GM23338 (cell line): Measurements from ENCODE around the gene SVBP. TPM values are rescaled to one million over a fixed set of nuclear protein-coding genes. Genes with fewer than 3 reads are reported as not detected.

ENCODE experiments used
- ATAC-seq: fragments of 200-7000 bp; cut with Tn5 transposase; 3 replicates; pipeline ENCODE4 v1.9.1; 2020
- DNase-seq: peaks from one replicate; pipeline ENCODE4 v3.0.0-alpha.2; 2015; ENCODE audit warnings: low spot score
- H2AFZ ChIP-seq: fragments of 200-600 bp; sonication (generic); 2 replicates; pipeline ENCODE4 v1.8.0; 2016; ENCODE audit warnings: antibody characterized with exemption, mild to moderate bottlenecking, moderate library complexity
- H3F3A ChIP-seq: fragments of 200-600 bp; sonication (generic); replicated peaks from 2 replicates; pipeline ENCODE4 v1.8.0; 2017; ENCODE audit warnings: antibody characterized with exemption, mixed run types, low read depth
- H3K27ac ChIP-seq: fragments of 200-600 bp; sonication (generic); 2 replicates; pipeline ENCODE4 v1.6.1; 2016; ENCODE audit warnings: low read depth
- H3K27me3 ChIP-seq: fragments of 200-600 bp; sonication (generic); 2 replicates; pipeline ENCODE4 v1.8.0; 2016; ENCODE audit warnings: mild to moderate bottlenecking, mixed run types, moderate library complexity; ENCODE audit not compliant: insufficient read depth
- H3K36me3 ChIP-seq: fragments of 200-600 bp; sonication (generic); 2 replicates; pipeline ENCODE4 v1.8.0; 2016; ENCODE audit warnings: mild to moderate bottlenecking; ENCODE audit not compliant: insufficient read depth
- H3K4me1 ChIP-seq: fragments of 200-600 bp; sonication (generic); 2 replicates; pipeline ENCODE4 v1.8.0; 2016; ENCODE audit warnings: mild to moderate bottlenecking, moderate library complexity; ENCODE audit not compliant: insufficient read depth
- H3K4me2 ChIP-seq: fragments of 200-600 bp; sonication (generic); 2 replicates; pipeline ENCODE4 v1.7.1; 2017; ENCODE audit warnings: mixed run types
- H3K4me3 ChIP-seq: fragments of 200-600 bp; sonication (generic); 2 replicates; pipeline ENCODE4 v1.6.1; 2016; ENCODE audit warnings: mixed run types
- H3K79me2 ChIP-seq: fragments of 200-600 bp; sonication (generic); replicated peaks from 2 replicates; pipeline ENCODE4 v1.8.0; 2017; ENCODE audit warnings: mild to moderate bottlenecking; ENCODE audit not compliant: insufficient read depth
- H3K9me2 ChIP-seq: fragments of 200-600 bp; sonication (generic); 2 replicates; pipeline ENCODE4 v1.8.0; 2017; ENCODE audit not compliant: insufficient read depth
- H4K20me1 ChIP-seq: fragments of 200-600 bp; sonication (generic); replicated peaks from 2 replicates; pipeline ENCODE4 v1.8.0; 2017; ENCODE audit warnings: mild to moderate bottlenecking; ENCODE audit not compliant: insufficient read depth
- H3K27ac Mint-ChIP-seq: 2 replicates; pipeline ENCODE4 v1.8.0; 2020; ENCODE audit warnings: inconsistent platforms, mild to moderate bottlenecking, moderate library complexity, mixed read lengths
- H3K27me3 Mint-ChIP-seq: 3 replicates; pipeline ENCODE4 v1.8.0; 2022; ENCODE audit warnings: low read depth, mild to moderate bottlenecking, moderate library complexity, mixed read lengths, inconsistent platforms; ENCODE audit not compliant: insufficient read depth, poor library complexity
- H3K36me3 Mint-ChIP-seq: 3 replicates; pipeline ENCODE4 v1.8.0; 2021; ENCODE audit warnings: low read depth, mild to moderate bottlenecking, inconsistent platforms, moderate library complexity, mixed read lengths
- H3K4me1 Mint-ChIP-seq: 3 replicates; pipeline ENCODE4 v1.8.0; 2020; ENCODE audit warnings: mild to moderate bottlenecking, inconsistent platforms, mixed read lengths
- H3K4me3 Mint-ChIP-seq: 3 replicates; pipeline ENCODE4 v1.8.0; 2021; ENCODE audit warnings: moderate library complexity, mild to moderate bottlenecking, inconsistent platforms, mixed read lengths
- H3K9me3 Mint-ChIP-seq: 3 replicates; pipeline ENCODE4 v1.8.0; 2020; ENCODE audit warnings: moderate library complexity, mild to moderate bottlenecking, inconsistent platforms, mixed read lengths
- CREB1 ChIP-seq: fragments of 250-450 bp; sonication (Bioruptor Pico); IDR thresholded peaks from 2 replicates; pipeline ENCODE4 v1.5.0; 2020; ENCODE audit warnings: low read depth, mild to moderate bottlenecking, moderate library complexity
- EZH2 ChIP-seq: fragments of 200-600 bp; sonication (generic); IDR thresholded peaks from one replicate; pipeline ENCODE4 v1.8.0; 2017; ENCODE audit warnings: antibody characterized with exemption, mild to moderate bottlenecking, low read depth; ENCODE audit not compliant: unreplicated experiment
- EZH2phosphoT487 ChIP-seq: fragments of 200-600 bp; sonication (generic); IDR thresholded peaks from one replicate; pipeline ENCODE4 v1.8.1; 2018; ENCODE audit warnings: antibody characterized with exemption; ENCODE audit not compliant: unreplicated experiment
- NANOG ChIP-seq: IDR thresholded peaks from 2 replicates; pipeline ENCODE4 v1.6.1; 2016; ENCODE audit warnings: antibody characterized with exemption, borderline replicate concordance
- STAT1 ChIP-seq: IDR thresholded peaks from one replicate; pipeline ENCODE4 v1.6.1; 2016; ENCODE audit warnings: antibody characterized with exemption; ENCODE audit not compliant: unreplicated experiment
- ZNF114 ChIP-seq: fragments of 250-450 bp; sonication (Bioruptor Pico); IDR thresholded peaks from 2 replicates; pipeline ENCODE4 v1.5.0; 2020; ENCODE audit warnings: mild to moderate bottlenecking, moderate library complexity
- polyA plus RNA-seq: library from polyadenylated mRNA; unstranded; fragments of >200 nt; fragmentation: Nextera tagmentation; extraction: Ambion mirVana; gene quantifications from 2 replicates; pipeline ENCODE4 v1.2.1, GENCODE V29; 2016
- total RNA-seq: library from RNA; depleted of rRNA; stranded (reverse); fragments of >200 nt; shearing (Covaris generic); gene quantifications from 2 replicates; pipeline ENCODE4 v1.2.3, GENCODE V29; 2014
- TF ChIP-seq, protein P1 (sequence below), 2 experiments: fragments of 200-600 bp in 1 of 2; sonication (generic) in 1 of 2; conservative IDR thresholded peaks; 2 replicates each; pipeline versions ENCODE4 v1.5.1 to v1.6.1; 2016 to 2017; ENCODE audit warnings: antibody characterized with exemption in 2 of 2, low read depth in 2 of 2, mild to moderate bottlenecking in 2 of 2, moderate library complexity in 1 of 2
- TF ChIP-seq, protein P2 (sequence below): IDR thresholded peaks from one replicate; pipeline ENCODE4 v1.6.1; 2018; ENCODE audit warnings: antibody characterized with exemption; ENCODE audit not compliant: unreplicated experiment
- TF ChIP-seq, protein P3 (sequence below): IDR thresholded peaks from 2 replicates; pipeline ENCODE4 v1.6.1; 2016; ENCODE audit warnings: antibody characterized with exemption

Gene SVBP
- total and polyA plus RNA-seq, 2 experiments from 2014 or later: 22.1 to 82.1 TPM

DNA sequence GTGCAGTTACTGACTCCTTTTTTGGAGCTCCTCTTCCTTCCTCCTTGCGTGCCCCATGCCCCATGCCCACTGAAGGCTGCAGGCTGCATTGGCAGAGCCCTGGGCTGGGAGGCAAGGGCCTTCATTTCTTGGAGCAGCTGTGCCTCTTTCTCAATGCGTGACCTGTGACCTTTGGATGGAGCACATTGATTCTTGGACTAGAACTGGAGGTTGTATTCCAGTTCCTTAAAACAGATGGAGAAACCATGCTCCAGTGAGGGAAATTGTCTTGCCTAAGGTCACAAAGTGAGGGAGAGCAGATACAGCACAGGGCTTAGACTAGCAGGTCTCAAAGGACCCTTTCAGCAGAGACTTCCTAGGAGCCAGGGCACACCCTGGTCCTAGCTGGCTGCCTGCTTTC is 23.4 kb downstream of the SVBP start:
- Histone ChIP-seq H3K4me3 (no peak overlapping the region), H3K79me2 (no peaks in the 10 kb centered on the region), H3K27ac (no peak overlapping the region), H3K4me1 (no peaks in the 10 kb centered on the region), H4K20me1 (no peaks in the 10 kb centered on the region), H3K27me3 (no peaks in the 10 kb centered on the region), H3K4me2 (no peak overlapping the region), H3K36me3 (no peaks in the 10 kb centered on the region), H2AFZ (no peak overlapping the region), H3F3A (no peaks in the 10 kb centered on the region), H3K9me2 (no peaks in the 10 kb centered on the region)
- TF ChIP-seq EZH2 (no peak), NANOG (no peak)
- TF ChIP-seq, protein P1, sequence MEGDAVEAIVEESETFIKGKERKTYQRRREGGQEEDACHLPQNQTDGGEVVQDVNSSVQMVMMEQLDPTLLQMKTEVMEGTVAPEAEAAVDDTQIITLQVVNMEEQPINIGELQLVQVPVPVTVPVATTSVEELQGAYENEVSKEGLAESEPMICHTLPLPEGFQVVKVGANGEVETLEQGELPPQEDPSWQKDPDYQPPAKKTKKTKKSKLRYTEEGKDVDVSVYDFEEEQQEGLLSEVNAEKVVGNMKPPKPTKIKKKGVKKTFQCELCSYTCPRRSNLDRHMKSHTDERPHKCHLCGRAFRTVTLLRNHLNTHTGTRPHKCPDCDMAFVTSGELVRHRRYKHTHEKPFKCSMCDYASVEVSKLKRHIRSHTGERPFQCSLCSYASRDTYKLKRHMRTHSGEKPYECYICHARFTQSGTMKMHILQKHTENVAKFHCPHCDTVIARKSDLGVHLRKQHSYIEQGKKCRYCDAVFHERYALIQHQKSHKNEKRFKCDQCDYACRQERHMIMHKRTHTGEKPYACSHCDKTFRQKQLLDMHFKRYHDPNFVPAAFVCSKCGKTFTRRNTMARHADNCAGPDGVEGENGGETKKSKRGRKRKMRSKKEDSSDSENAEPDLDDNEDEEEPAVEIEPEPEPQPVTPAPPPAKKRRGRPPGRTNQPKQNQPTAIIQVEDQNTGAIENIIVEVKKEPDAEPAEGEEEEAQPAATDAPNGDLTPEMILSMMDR (conservative IDR thresholded peaks at IDR 0.05; ENCODE audit: low read depth in 2 of 2): no peak
- Mint-ChIP-seq H3K4me3 (no peak overlapping the region), H3K36me3 (no peaks in the 10 kb centered on the region), H3K27ac (no peak overlapping the region), H3K4me1 (no peaks in the 10 kb centered on the region; the same call in 2 of the 3 replicates), H3K27me3 (peaks cover 5% of the 10 kb centered on the region), H3K9me3 (no peaks in the 10 kb centered on the region)
- no peak for DNase-seq
- ATAC-seq: no peak

DNA sequence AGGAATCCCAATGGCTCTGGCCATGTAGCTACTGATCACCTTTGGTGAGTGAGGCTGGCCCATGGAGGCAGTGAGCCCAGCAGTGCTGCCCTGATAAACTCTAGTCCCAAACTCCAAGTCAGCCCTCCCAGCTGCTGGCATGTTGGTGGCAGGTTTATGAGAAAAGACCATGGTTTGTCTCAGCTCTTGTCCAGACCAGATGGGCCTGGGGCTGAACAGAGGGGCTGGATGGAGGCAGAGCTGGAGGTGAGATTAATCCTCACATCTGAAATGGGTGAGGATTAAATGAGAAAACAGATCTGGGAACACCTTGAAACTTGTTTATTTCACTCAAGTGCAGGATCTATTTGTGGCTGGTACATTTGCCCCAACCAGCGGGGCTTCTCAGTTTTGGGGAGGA is 29.2 kb downstream of the SVBP start:
- Mint-ChIP-seq H3K9me3 (no peaks in the 10 kb centered on the region), H3K27me3 (peaks cover 7% of the 10 kb centered on the region), H3K36me3 (no peaks in the 10 kb centered on the region), H3K27ac (no peak overlapping the region), H3K4me3 (no peak overlapping the region), H3K4me1 (peaks cover 11% of the 10 kb centered on the region)
- no peak overlapping the region for H2AFZ ChIP-seq
- H3K4me3 ChIP-seq: no peak overlapping the region
- no peak overlapping the region for H3K27ac ChIP-seq
- 0 out of 2 replicates have a peak, but pooled peaks cover 4% of the 10 kb centered on the region for H4K20me1 ChIP-seq
- no peak for ATAC-seq
- no peak overlapping the region for H3K4me2 ChIP-seq
- H3K36me3 ChIP-seq: no peaks in the 10 kb centered on the region
- peaks cover 5% of the 10 kb centered on the region; the same call in 1 of the 2 replicates for H3K4me1 ChIP-seq
- DNase-seq: no peak
- H3K9me2 ChIP-seq: no peaks in the 10 kb centered on the region
- peaks cover 6% of the 10 kb centered on the region; the same call in 1 of the 2 replicates for H3K27me3 ChIP-seq
- H3K79me2 ChIP-seq: no peaks in the 10 kb centered on the region
- H3F3A ChIP-seq: 0 out of 2 replicates have a peak, but pooled peaks cover 11% of the 10 kb centered on the region
- no peak for TF ChIP-seq ZNF114
- TF ChIP-seq, protein P1 (conservative IDR thresholded peaks at IDR 0.05; ENCODE audit: low read depth in 2 of 2): no peak
- TF ChIP-seq, protein P2, sequence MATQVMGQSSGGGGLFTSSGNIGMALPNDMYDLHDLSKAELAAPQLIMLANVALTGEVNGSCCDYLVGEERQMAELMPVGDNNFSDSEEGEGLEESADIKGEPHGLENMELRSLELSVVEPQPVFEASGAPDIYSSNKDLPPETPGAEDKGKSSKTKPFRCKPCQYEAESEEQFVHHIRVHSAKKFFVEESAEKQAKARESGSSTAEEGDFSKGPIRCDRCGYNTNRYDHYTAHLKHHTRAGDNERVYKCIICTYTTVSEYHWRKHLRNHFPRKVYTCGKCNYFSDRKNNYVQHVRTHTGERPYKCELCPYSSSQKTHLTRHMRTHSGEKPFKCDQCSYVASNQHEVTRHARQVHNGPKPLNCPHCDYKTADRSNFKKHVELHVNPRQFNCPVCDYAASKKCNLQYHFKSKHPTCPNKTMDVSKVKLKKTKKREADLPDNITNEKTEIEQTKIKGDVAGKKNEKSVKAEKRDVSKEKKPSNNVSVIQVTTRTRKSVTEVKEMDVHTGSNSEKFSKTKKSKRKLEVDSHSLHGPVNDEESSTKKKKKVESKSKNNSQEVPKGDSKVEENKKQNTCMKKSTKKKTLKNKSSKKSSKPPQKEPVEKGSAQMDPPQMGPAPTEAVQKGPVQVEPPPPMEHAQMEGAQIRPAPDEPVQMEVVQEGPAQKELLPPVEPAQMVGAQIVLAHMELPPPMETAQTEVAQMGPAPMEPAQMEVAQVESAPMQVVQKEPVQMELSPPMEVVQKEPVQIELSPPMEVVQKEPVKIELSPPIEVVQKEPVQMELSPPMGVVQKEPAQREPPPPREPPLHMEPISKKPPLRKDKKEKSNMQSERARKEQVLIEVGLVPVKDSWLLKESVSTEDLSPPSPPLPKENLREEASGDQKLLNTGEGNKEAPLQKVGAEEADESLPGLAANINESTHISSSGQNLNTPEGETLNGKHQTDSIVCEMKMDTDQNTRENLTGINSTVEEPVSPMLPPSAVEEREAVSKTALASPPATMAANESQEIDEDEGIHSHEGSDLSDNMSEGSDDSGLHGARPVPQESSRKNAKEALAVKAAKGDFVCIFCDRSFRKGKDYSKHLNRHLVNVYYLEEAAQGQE: no peak
- TF ChIP-seq, protein P3, sequence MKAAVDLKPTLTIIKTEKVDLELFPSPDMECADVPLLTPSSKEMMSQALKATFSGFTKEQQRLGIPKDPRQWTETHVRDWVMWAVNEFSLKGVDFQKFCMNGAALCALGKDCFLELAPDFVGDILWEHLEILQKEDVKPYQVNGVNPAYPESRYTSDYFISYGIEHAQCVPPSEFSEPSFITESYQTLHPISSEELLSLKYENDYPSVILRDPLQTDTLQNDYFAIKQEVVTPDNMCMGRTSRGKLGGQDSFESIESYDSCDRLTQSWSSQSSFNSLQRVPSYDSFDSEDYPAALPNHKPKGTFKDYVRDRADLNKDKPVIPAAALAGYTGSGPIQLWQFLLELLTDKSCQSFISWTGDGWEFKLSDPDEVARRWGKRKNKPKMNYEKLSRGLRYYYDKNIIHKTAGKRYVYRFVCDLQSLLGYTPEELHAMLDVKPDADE: no peak
- no peak for TF ChIP-seq CREB1 (CRISPR knock-in tag)
- no peak for TF ChIP-seq EZH2phosphoT487
- TF ChIP-seq STAT1: no peak
